D721Med (cell line): ENCODE results near the gene RIMBP2.

Experiments
- DNase-seq: peaks from one replicate; pipeline ENCODE4 v3.0.0; 2011; ENCODE audit warnings: low spot score; ENCODE audit not compliant: insufficient read length
- FAIRE-seq: peaks from 2 replicates; lab custom pipeline; 2011; peaks lifted over from hg19 to GRCh38; lab: Jason Lieb, UNC
- TF ChIP-seq, protein P1 (sequence below): IDR thresholded peaks from 2 replicates; pipeline ENCODE4 v1.5.1; 2012; ENCODE audit warnings: mild to moderate bottlenecking, control low read depth; ENCODE audit not compliant: insufficient read depth; ENCODE audit errors: missing control alignments

RIMBP2 gene

GRCh38 chr12:130639476-130640424 is 76.3 kb downstream of the RIMBP2 start:
- peak; percentile 81 for FAIRE-seq
- TF ChIP-seq, protein P1, sequence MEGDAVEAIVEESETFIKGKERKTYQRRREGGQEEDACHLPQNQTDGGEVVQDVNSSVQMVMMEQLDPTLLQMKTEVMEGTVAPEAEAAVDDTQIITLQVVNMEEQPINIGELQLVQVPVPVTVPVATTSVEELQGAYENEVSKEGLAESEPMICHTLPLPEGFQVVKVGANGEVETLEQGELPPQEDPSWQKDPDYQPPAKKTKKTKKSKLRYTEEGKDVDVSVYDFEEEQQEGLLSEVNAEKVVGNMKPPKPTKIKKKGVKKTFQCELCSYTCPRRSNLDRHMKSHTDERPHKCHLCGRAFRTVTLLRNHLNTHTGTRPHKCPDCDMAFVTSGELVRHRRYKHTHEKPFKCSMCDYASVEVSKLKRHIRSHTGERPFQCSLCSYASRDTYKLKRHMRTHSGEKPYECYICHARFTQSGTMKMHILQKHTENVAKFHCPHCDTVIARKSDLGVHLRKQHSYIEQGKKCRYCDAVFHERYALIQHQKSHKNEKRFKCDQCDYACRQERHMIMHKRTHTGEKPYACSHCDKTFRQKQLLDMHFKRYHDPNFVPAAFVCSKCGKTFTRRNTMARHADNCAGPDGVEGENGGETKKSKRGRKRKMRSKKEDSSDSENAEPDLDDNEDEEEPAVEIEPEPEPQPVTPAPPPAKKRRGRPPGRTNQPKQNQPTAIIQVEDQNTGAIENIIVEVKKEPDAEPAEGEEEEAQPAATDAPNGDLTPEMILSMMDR: no peak
- peak; percentile 66 for DNase-seq

DNA sequence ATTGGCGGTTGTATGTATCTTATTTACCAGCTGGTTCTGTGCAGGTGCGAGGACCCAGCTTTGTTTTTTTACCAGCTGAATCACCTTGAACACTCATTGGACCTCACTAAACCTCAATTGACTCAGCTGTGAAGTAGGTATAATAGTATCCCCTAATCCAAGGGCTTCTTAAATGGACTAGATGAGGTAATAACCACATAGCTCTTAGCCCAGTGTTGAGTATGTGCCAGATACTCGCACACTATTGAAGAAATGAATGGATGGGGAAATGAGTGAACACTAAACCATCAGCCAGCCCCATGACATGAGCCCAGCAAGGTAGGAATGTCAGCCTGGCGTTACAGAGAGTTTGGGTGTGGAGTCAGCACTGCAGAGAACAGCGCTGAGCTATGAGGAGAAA is 79.7 kb downstream of the RIMBP2 start:
- FAIRE-seq (no peak), DNase-seq (no peak)
- TF ChIP-seq, protein P1: no peak

- TF ChIP-seq, protein P1: no peak
- FAIRE-seq (no peak), DNase-seq (no peak)
These were observed 81.2 kb downstream of the RIMBP2 start for GRCh38 chr12:130634866-130635265.

DNA sequence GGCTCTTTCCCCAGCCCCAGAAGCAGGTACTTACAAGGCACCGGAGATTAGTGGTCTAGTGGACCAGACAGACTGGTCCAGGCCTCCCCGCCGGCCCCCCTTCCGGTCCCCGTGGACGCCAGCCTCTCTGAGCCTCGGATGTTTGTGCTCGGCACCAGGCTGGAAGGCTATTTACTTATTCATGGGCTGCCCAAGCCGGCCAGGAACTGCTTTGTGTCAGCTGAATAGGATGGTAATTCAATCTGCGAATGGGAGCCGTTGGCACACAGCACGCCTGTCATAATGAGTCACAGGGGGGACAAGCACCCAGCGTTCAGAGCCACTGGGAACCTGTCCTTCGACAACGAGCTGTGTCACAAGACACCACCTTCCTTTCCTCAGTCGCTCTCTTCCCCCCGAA is 82.3 kb downstream of the RIMBP2 start:
- TF ChIP-seq, protein P1: no peak
- FAIRE-seq (no peak), DNase-seq (no peak)

DNA sequence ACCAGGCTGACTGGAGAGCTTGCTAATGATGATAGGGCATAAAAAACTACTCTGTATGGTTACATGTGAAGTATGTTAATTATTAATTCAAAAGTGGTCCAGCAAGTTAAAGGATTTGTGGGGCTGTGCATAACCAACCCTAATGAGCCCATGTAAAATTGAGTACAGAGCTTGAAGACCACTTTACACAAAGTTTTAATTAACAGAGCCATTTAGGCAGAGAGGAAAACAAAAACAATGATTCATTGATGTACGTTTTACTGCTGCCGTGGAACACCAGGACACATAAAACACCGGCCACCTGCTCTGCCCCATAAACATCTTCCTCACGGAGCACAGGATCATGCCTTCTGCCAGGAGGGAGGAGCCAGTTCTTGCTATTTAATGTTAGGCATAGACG is 83.5 kb downstream of the RIMBP2 start:
- TF ChIP-seq, protein P1: no peak
- FAIRE-seq: no peak
- no peak for DNase-seq

- DNase-seq (no peak), FAIRE-seq (no peak)
- TF ChIP-seq, protein P1: no peak
These were observed 87.8 kb downstream of the RIMBP2 start for GRCh38 chr12:130628304-130628703.

- no peak for FAIRE-seq
- TF ChIP-seq, protein P1: no peak
- DNase-seq: no peak
These were observed 88.9 kb downstream of the RIMBP2 start for GRCh38 chr12:130627175-130627574.
